HG02642 (cell line): ENCODE measurements around the gene MTSS2.
"Not testable (repeated sequence)": the region's sequence is repeated elsewhere in the genome, so short reads cannot be mapped to it uniquely, and the experiment has no call there.

Source experiments
- ATAC-seq: cut with Tn5 transposase; IDR thresholded peaks from one replicate; pipeline ENCODE4 v1.9.1; 2021; ENCODE audit warnings: mild to moderate bottlenecking; ENCODE audit not compliant: unreplicated experiment, poor library complexity

Gene MTSS2

DNA sequence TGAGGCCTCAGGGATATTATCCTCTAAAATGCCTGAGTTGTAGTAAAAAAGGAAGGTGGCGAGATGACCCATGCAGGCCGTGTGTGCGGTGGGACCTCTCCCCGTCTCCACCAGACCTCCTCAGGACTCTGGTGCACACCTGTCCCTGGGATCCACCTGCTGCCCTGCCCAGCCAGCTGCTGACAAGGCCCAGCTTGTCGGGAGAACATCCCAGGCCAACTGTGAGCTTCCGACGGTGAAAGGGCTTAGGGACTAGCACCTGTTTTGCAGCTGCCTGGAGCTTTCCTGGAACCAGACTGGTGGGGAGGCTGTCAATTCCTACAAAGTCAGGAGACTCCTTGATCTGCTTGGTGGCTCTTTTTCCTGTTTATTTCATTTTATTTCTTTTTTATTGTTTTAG is 27.9 kb downstream of the MTSS2 start:
- ATAC-seq = no peak

DNA sequence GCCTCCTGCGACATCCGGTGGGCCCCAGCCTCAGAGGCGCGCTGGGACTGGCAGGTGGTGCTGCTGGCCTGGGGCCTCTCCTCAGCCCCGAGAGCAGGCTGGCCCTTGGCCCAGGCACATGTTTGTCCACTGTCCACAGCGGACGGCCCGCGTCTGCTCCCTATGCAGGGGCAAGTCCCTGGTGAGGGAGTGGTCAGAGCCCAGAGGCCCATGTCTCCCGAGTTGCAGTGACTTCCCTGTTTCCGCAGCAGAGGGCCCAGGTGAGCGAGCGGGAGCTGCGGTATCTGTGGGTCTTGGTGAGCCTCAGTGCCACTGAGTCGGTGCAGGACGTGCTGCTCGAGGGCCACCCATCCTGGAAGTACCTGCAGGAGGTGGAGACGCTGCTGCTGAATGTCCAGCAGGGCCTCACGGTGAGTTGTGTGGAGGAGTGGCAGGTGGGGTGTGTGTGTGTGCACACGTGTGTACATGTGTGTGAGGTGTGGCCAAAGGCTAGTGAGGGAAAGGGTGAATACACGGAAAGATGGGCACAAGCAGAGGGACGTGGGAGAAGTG is 29.1 kb downstream of the MTSS2 start:
- no peak for ATAC-seq

DNA sequence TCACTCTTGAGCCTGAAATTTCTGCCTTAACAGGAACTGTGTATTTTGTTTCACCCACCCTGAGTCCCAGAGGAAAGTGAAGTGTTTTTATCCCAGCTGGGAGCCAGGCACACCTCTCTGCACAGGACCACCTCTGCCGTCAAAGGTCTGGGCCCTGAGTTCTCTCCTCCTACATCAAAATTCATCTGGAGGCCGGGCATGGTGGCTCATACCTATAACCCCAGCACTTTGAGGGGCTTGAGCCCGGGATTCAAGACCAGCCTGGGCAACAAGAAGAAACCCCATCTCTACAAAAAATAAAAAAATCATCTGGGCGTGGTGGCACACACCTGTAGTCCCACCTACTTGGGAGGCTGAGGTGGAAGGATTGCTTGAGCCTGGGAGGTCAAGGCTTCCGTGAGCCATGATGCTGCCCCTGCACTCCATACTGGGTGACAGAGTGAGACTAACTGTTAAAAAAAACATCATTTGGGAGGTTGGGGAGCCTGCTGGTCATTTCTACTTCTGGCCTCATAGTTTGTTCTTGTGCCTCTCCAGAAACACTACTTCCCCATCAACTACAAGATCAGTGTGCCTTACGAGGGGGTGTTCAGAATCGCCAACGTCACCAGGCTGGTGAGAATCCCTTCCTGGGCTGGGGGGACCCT is 29.7 kb downstream of the MTSS2 start:
- ATAC-seq = no peak

DNA sequence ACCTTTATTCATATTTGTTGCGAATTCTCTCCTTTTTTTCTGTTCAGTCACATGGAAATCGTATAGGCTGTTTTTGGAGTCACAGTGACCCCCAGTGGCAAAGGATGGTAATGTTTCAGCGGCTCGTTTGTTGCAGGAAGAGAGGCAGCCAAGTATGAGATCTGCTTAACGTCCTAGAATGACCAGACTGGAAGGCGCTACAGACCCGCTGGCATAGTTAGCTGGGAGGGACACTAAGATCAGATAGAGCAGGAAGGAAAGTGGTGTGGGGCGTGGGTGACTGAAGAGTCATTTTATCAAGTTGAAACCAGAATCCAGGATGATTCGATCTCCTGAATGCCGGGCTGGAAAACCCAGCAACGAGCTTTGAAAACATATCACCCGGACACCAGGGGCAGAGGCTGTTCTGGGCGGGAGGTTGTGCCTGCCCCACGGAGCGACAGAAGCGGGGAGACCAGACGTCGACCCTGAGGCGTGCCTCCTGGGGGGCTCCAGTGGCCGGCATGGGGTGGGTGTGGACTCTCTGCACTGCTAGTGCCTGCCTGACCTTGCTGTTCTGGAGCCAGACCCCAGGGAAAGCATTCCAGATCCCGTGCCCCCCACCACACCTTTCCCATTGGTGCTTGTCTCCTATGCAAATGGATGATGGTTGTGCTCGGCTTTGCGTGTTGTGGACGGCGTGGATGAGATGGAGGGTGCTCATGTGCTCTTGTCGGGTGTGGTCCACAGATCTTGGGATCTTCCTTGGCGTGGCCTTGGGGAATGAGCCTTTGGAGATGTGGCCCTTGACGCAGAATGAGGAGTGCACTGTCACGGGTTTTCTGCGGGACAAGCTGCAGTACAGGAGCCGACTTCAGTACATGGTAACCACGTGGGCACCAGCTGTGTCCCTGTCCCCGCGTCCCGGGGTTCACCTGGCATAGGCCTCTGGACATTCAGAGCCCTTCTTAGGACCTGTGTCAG is 31.8 kb downstream of the MTSS2 start:
- no peak for ATAC-seq

DNA sequence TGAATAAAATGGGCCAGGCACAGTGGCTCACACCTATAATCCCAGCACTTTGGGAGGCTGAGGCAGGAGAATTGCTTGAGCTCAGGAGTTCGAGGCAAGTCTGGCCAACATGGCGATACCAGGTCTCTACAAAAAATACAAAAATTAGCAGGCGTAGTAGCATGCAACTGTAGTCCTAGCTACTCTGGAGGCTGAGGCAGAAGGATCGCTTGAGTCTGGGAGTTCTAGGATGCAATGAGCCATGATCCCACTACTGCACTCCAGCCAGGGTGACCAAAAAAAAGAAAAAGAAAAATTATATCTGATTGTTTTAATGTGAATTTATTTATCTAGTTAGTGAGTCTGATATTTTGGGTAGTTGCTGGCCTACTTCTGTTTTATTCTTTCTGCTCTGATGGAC is 32.4 kb downstream of the MTSS2 start:
- no peak for ATAC-seq

DNA sequence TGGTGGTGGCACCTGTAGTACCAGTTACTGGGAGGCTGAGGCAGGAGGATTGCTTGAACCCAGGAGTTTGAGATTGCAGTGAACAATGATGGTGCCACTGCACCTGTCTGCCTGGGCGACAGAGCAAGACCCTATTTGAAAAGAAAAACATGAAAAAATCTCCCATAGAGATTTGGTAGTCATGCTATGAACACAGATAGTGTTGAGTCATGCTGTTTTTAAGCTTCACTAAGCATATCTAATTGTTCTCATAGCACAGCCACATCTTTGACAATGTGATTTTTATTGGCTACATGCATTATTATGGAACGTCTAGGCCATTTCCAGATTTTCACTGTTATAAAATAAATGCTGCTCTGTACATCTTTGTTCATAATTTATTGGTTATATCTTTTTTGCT is 33.5 kb downstream of the MTSS2 start:
- no peak for ATAC-seq

DNA sequence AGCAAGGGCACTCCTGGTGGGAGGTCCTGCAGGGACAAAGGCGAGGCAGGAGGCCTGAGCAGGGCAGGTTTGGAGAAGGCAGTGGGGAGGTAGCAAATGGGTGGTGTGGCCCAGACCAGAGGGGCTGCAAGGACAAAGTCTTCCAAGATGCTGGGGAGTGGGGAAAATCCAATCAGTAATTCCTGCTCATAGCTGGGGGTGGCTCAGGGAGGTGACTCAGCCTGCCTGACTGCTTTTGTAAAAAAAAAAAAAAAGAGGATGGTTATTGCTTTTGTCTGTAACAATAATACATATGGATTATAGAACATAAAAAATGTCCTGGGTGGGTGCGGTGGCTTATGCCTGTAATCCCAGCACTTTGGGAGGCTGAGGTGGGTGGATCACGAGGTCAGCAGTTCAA is 34.3 kb downstream of the MTSS2 start:
- no peak for ATAC-seq

DNA sequence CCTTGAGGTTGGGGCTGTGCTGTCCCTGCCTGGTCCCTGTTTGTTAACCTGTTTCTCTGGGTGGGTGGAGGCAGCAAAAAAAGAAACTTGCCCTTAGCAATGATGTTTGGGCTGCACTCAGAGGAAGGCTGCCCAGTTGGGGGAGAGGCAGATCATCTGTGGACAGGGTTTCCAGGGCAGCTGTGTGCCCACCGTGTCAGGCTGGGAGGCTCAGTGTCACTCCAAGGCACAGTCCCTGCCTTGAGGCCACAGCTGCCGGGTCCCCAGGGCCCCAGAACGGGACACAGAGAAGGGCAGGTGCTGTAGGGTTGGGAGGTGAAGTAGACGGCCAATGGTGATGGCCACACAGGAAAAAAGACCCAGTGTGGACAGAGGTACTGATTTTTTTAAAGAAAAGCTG is 35.6 kb downstream of the MTSS2 start:
- no peak for ATAC-seq

DNA sequence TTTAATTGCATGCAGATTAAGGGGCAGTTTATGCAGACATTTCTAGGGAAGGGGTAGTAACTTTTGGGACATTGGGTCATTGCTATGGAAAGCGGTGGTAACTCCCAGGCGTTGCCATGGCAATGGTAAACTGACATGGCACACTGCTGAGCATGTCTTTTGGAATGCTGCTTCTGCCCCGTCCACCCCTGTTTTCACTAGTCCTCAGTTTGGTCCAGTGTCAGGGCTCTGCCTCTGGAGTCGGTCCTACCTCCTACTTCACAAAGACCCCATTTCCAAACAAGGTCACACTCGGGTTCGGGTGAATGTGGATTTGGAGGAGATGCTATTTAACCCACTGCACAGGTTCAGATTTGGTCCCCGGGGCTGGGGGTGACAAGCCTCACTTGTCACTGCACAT is 36.6 kb downstream of the MTSS2 start:
- ATAC-seq = no peak

DNA sequence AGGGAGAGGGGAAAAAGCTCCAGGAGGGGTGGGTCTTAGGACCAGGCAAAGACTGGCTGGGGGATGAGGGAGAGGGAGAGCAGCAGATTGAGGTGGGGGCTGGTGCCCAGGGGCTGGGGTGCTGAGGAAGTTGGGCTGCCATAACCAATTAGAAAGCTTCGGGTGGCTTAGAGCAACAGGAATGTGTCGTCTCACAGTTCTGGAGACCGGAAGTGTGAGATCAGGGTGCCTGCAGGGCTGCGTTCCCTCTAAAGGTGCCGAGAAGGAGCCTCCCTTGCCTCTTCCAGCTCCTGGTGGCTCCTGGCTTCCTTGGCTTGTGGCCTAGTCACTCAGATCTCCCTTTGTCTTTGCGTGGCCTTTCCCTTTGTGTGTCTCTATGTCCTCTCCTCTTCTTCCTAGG is 37.2 kb downstream of the MTSS2 start:
- ATAC-seq = no peak

DNA sequence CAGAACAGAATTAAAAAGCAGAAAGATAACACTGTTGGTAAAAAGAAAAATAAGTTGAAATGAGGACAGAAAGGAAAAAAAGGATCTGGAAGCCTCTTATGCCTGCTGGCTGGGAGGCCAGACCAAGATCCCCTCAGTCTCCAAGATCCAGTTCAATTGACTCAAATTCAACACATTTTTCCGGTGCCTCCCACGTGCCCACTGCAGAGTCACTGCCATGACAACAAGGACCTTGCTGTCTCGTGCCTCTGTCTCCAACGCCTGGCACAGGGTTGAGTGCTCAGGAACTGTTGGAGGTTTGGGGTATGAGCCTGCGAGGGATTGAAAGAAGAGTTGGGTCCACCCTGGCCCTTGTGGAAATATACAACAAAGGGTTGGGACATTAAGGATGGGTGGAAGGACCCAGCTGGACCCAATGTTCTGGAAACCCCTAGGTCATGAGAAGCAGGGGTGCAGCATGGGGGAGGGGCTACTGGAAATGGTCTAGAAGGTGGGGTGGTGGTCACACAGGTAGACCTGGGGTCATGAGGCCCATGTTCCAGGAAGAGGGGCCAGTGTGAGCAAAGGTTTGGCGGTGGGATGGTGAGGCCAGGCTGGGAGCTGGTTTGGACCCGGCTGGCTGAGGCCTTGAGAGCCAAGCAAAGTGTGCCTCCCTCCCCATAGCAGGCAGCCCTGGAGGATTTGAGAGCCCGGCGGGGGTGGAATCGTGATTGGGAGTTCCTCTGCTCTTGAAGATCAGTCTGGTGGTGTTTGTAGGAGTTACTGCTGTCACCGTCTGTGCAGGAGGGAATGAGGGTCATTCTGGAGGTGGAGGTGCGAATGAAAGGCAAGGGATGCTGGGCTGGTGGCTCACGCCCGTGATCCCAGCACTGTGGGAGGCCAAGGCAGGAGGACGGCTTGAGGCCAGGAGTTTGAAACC is 38.2 kb downstream of the MTSS2 start:
- no peak for ATAC-seq

DNA sequence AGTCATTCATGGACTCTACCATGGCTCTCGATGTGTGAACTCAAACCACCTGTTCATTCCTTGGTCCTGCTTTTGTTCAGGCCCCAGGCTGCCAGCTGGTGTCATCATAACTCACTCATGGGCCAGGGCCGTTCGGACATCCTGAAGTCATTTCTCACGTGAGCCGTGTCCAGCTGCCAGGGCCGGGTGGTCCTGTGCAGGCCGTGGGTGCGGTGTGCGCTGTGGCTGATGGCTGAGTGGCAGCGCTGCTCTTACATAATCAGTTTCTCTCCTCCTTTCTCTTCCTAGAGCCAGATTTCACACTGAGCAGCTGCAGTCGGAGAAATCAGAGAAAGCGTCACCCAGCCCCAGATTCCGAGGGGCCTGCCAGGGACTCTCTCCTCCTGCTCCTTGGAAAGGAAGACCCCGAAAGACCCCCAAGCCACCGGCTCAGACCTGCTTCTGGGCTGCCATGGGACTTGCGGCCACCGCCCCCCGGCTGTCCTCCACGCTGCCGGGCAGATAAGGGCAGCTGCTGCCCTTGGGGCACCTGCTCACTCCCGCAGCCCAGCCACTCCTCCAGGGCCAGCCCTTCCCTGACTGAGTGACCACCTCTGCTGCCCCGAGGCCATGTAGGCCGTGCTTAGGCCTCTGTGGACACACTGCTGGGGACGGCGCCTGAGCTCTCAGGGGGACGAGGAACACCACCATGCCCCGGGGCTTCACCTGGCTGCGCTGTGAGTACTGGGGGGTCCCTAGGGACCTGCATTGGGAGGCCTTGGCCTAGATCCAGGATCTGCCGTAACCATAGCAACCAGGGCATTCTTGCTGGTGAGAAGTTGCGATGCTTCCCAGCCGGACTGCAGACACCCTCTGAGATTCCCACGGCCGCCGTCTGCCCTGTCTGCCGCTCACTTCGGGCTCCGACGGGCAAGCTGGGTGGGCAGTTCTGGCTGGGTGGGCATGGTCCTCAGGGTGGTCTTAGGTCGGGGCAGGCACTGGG is 39.3 kb downstream of the MTSS2 start, which contains the start of gene IL34:
Gene IL34 (plus strand): TSS at position 300 of the 982 bp plus-strand sequence. CDS start 389 bp downstream, at position 689.
- ATAC-seq = no peak

DNA sequence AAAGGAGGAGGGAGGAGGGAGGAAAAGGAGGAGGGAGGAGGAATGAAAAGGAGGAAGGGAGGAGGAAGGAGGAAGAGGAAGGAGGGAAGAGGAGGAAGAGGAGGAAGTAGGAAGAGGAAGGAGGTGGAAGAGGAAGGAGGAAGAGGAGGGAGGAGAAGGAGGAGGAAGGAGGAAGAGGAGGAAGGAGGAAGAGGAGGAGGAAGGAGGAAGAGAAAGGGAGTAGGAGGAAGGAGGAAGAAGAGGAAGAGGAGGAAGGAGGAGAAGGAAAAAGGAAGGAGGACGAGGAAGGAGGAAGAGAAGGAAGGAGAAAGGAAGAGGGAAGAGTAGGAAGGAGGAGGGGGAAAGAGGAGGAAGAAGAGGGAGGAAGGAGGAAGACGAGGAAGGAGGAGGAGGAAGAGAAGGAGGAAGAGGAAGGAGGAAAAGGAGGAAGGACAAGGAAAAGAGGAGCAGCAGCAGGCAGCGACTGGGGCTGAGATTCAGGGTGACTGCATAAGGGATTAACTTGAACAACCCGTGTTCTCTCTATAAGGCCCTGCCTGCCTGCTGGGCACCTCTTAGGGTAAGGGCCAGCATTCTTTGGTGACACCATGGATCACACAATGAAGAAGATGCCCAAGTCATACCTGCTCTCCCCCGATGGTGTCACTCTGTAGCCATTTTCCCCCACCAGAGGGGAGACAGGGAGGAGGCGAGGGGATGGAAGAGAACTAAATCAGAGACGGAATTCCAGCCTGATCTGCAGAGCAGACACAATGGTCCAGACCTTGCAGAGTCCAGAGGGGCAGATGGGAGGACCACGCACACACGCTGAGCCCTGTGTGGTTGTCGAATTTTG is 40.9 kb downstream of the MTSS2 start:
- no peak for ATAC-seq

DNA sequence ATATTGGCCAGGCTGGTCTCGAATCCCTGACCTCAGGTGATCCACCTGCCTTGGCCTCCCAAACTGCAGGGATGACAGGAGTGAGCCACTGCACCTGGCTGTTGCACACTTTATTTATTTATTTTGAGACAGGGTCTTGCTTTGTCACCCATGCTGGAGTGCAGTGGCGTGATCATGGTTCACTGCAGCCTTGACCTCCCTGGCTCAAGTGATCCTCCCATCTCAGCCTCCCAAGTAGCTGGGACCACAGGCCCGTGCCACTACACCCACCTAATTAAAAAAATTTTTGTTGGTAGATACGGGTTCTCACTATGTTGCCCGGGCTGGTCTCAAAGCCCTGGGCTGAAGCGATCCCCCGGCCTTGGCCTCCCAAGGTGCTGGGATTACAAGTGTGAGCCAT is 42.6 kb downstream of the MTSS2 start:
- not testable (repeated sequence) for ATAC-seq

DNA sequence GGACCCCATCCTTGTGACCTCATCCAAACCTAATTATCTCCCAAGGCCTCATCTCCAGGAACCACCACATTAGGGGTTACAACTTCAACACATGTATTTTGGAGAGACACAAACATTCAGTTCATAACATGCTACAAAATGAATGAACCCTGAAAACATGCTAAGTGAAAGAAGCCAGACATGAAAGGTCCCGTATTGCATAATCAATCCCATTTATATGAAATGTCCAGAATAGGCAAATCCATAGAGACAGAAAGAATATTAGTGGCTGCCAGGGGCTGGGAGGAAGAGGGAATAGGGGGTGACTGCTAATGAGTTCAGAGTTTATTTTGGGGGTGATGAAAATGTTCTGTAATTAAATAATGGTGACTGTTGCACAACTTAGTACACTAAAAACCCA is 43.2 kb downstream of the MTSS2 start:
- ATAC-seq = no peak

DNA sequence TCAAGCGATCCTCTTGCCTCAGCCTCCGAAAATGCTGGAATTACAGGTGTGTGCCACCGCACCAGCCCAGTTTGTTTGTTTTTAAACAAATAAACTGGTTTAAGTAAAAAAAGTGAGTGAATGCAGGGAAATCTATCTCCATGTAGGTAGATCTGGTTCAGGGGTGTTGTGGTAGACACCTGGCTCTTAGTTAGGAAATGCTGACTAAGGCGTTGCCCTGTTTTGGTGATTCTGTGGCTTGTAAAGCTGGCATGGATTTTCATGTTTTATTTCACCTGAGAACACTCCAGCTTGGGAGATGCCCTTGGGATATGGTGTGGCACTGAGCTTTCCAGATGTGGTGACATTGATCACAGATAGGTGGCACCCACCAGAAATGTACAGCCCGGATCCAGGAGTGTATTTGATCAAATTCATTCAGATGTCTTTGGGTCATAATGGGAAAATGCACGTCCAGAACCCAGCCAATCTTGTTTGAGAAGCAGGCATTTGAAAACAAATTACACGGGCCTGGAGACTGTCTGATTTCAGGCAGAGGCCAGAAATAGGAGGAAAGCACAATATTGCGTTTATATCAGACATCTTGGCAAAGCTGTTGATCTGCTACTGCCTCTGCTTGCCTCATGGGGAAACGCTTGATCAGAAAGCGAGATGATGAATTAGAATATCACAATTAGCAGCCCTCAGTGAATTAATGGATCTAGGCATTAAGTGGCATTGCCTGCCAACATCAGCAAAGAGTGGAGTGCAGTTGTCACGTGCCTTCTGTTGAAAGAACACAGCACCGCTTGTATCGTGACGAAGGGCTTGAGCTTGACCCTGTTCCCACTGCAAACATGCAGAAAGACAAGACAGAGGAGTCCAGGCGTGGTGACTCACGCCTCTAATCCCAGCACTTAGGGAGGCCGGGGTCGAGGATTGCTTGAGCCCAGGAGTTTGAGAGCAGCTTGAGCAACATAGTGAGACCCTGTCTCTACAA is 46.8 kb downstream of the MTSS2 start:
- no peak for ATAC-seq
